HT1080 (cell line): ENCODE results near the gene KCNQ1. TPM values are rescaled to one million over a fixed set of nuclear protein-coding genes. Genes with fewer than 3 reads are reported as not detected.

Experiments
- DNase-seq: peaks from one replicate; pipeline ENCODE4 v3.0.0-alpha.2; 2015; ENCODE audit warnings: low read depth
- total RNA-seq: library from RNA; depleted of rRNA; stranded (reverse); fragments of >200 nt; shearing (Covaris generic); gene quantifications from 2 replicates; pipeline ENCODE4 v1.2.3, GENCODE V29; 2014

KCNQ1 gene
- total RNA-seq, 1 experiment from 2014 or later = not detected

- DNase-seq = no peak
These were observed 200.3 kb downstream of the KCNQ1 start for GRCh38 chr11:2644844-2645778.

GRCh38 chr11:2645779-2646118 is 200.9 kb downstream of the KCNQ1 start:
- no peak for DNase-seq

GRCh38 chr11:2647167-2647566 is 202.4 kb downstream of the KCNQ1 start:
- DNase-seq = no peak

- no peak for DNase-seq
These were observed 203.1 kb downstream of the KCNQ1 start for GRCh38 chr11:2647953-2648352.

- no peak for DNase-seq
These were observed 204.6 kb downstream of the KCNQ1 start for GRCh38 chr11:2649400-2649799.

- no peak for DNase-seq
These were observed 205.0 kb downstream of the KCNQ1 start for GRCh38 chr11:2649848-2650247.

GRCh38 chr11:2650343-2650867 is 205.6 kb downstream of the KCNQ1 start:
- DNase-seq = no peak

GRCh38 chr11:2651054-2651617 is 206.3 kb downstream of the KCNQ1 start:
- no peak for DNase-seq

GRCh38 chr11:2651826-2652271 is 207.0 kb downstream of the KCNQ1 start:
- no peak for DNase-seq

GRCh38 chr11:2652333-2653197 is 207.8 kb downstream of the KCNQ1 start:
- no peak for DNase-seq

GRCh38 chr11:2653198-2653551 is 208.4 kb downstream of the KCNQ1 start:
- DNase-seq = no peak

GRCh38 chr11:2653930-2654739 is 209.3 kb downstream of the KCNQ1 start:
- no peak for DNase-seq

GRCh38 chr11:2655016-2655719 is 210.4 kb downstream of the KCNQ1 start:
- DNase-seq = no peak

- peak; percentile 72 for DNase-seq
These were observed 211.2 kb downstream of the KCNQ1 start for GRCh38 chr11:2655834-2656622.

- no peak for DNase-seq
These were observed 212.1 kb downstream of the KCNQ1 start for GRCh38 chr11:2656859-2657258.

GRCh38 chr11:2657697-2658284 is 213.0 kb downstream of the KCNQ1 start:
- no peak for DNase-seq

GRCh38 chr11:2660357-2660939 is 215.6 kb downstream of the KCNQ1 start:
- no peak for DNase-seq

GRCh38 chr11:2661173-2662023 is 216.6 kb downstream of the KCNQ1 start:
- DNase-seq = no peak
